H9 (cell line): ENCODE measurements around the gene SNED1. TPM values are rescaled to one million over a fixed set of nuclear protein-coding genes. Genes with fewer than 3 reads are reported as not detected.

Experiments used
- DNase-seq: peaks from one replicate; pipeline ENCODE4 v3.0.0-alpha.2; 2017
- H2AFZ ChIP-seq: one replicate; pipeline ENCODE4 v1.6.1; 2013; ENCODE audit warnings: mild to moderate bottlenecking, low read length, control low read depth, moderate library complexity
- H2AK5ac ChIP-seq: 2 replicates; pipeline ENCODE4 v1.6.1; 2013; ENCODE audit warnings: low read length, control low read depth, mixed read lengths; ENCODE audit not compliant: insufficient read length
- H2BK120ac ChIP-seq: one replicate; pipeline ENCODE4 v1.6.1; 2013; ENCODE audit warnings: low read depth, mild to moderate bottlenecking, low read length, control low read depth, inconsistent platforms; ENCODE audit not compliant: poor library complexity, severe bottlenecking
- H2BK12ac ChIP-seq: 2 replicates; pipeline ENCODE4 v1.6.1; 2013; ENCODE audit warnings: low read length, control low read depth, mixed read lengths, low read depth; ENCODE audit not compliant: insufficient read length
- H2BK15ac ChIP-seq: 2 replicates; pipeline ENCODE4 v1.6.1; 2013; ENCODE audit warnings: low read depth, low read length, control low read depth
- H2BK20ac ChIP-seq: one replicate; pipeline ENCODE4 v1.6.1; 2013; ENCODE audit warnings: low read depth, mild to moderate bottlenecking, low read length, control low read depth, inconsistent platforms; ENCODE audit not compliant: poor library complexity, severe bottlenecking
- H2BK5ac ChIP-seq: 2 replicates; pipeline ENCODE4 v1.6.1; 2013; ENCODE audit warnings: low read length, control low read depth, mixed read lengths; ENCODE audit not compliant: insufficient read length
- H3K14ac ChIP-seq: 2 replicates; pipeline ENCODE4 v1.6.1; 2013; ENCODE audit warnings: low read length, control low read depth; ENCODE audit not compliant: insufficient read depth
- H3K18ac ChIP-seq: 2 replicates; pipeline ENCODE4 v1.6.1; 2013; ENCODE audit warnings: low read depth, mild to moderate bottlenecking, mixed read lengths, low read length, control low read depth; ENCODE audit not compliant: insufficient read length
- H3K23ac ChIP-seq: 2 replicates; pipeline ENCODE4 v1.6.1; 2013; ENCODE audit warnings: low read length, control low read depth, mixed read lengths, low read depth; ENCODE audit not compliant: insufficient read length
- H3K23me2 ChIP-seq: 2 replicates; pipeline ENCODE4 v1.6.1; 2013; ENCODE audit warnings: low read depth, mild to moderate bottlenecking, mixed read lengths, low read length, control low read depth; ENCODE audit not compliant: insufficient read length, poor library complexity, severe bottlenecking
- H3K27ac ChIP-seq: 2 replicates; pipeline ENCODE4 v1.5.1; 2013; ENCODE audit warnings: low read length, control low read depth, mixed read lengths, low read depth; ENCODE audit not compliant: insufficient read length
- H3K27me3 ChIP-seq: 2 replicates; pipeline ENCODE4 v1.6.1; 2013; ENCODE audit warnings: low read length, control low read depth, inconsistent platforms; ENCODE audit not compliant: insufficient read depth
- H3K4ac ChIP-seq: 2 replicates; pipeline ENCODE4 v1.6.1; 2013; ENCODE audit warnings: low read depth, mild to moderate bottlenecking, control low read depth, inconsistent platforms, low read length, moderate library complexity
- H3K4me1 ChIP-seq: 2 replicates; pipeline ENCODE4 v1.6.1; 2013; ENCODE audit warnings: low read length, control low read depth, inconsistent platforms; ENCODE audit not compliant: insufficient read depth
- H3K4me2 ChIP-seq: 2 replicates; pipeline ENCODE4 v1.6.1; 2013; ENCODE audit warnings: low read length, control low read depth, mixed read lengths; ENCODE audit not compliant: insufficient read length, insufficient read depth
- H3K56ac ChIP-seq: 2 replicates; pipeline ENCODE4 v1.6.1; 2013; ENCODE audit warnings: low read depth, mild to moderate bottlenecking, mixed read lengths, low read length, control low read depth; ENCODE audit not compliant: insufficient read length
- H3K79me1 ChIP-seq: 2 replicates; pipeline ENCODE4 v1.6.1; 2013; ENCODE audit warnings: low read depth, mild to moderate bottlenecking, moderate library complexity, low read length, control low read depth, inconsistent platforms; ENCODE audit not compliant: insufficient read depth, poor library complexity, severe bottlenecking
- H3K79me2 ChIP-seq: 2 replicates; pipeline ENCODE4 v1.6.1; 2013; ENCODE audit warnings: low read length, control low read depth, inconsistent platforms; ENCODE audit not compliant: insufficient read depth
- H3K9ac ChIP-seq: 2 replicates; pipeline ENCODE4 v1.6.1; 2013; ENCODE audit warnings: low read length, control low read depth, mixed read lengths; ENCODE audit not compliant: insufficient read length; ENCODE audit errors: extremely low read depth
- H3K9me3 ChIP-seq: one replicate; pipeline ENCODE4 v1.6.1; 2013; ENCODE audit warnings: low read depth, low read length, inconsistent platforms; ENCODE audit not compliant: control insufficient read depth
- H3T11ph ChIP-seq: one replicate; pipeline ENCODE4 v1.6.1; 2013; ENCODE audit warnings: mild to moderate bottlenecking, low read length, control low read depth, inconsistent platforms
- H4K20me1 ChIP-seq: one replicate; pipeline ENCODE4 v1.6.1; 2013; ENCODE audit not compliant: control insufficient read depth, insufficient read length, insufficient read depth
- H4K5ac ChIP-seq: 2 replicates; pipeline ENCODE4 v1.6.1; 2013; ENCODE audit warnings: low read depth, mild to moderate bottlenecking, mixed read lengths, low read length, control low read depth; ENCODE audit not compliant: insufficient read length
- H4K8ac ChIP-seq: replicated peaks from 2 replicates; pipeline ENCODE4 v1.6.1; 2013; ENCODE audit warnings: low read length, control low read depth, mixed read lengths, low read depth; ENCODE audit not compliant: insufficient read length
- H4K91ac ChIP-seq: 2 replicates; pipeline ENCODE4 v1.6.1; 2013; ENCODE audit warnings: low read depth, mild to moderate bottlenecking, moderate library complexity, mixed read lengths, low read length, control low read depth; ENCODE audit not compliant: insufficient read length
- H3K27ac Mint-ChIP-seq, 3 experiments: 2 replicates in 2 of 3; 3 replicates in 1 of 3; pipeline ENCODE4 v1.8.0; 2020 to 2021; ENCODE audit warnings: mixed read lengths in 3 of 3, mild to moderate bottlenecking in 1 of 3, moderate library complexity in 1 of 3
- H3K27me3 Mint-ChIP-seq: 2 replicates; pipeline ENCODE4 v1.8.0; 2021; ENCODE audit warnings: low read depth, mild to moderate bottlenecking, moderate library complexity, mixed read lengths
- H3K36me3 Mint-ChIP-seq, 3 experiments: 2 replicates in 2 of 3; 3 replicates in 1 of 3; pipeline ENCODE4 v1.8.0; 2020 to 2021; ENCODE audit warnings: low read depth in 3 of 3, mixed read lengths in 3 of 3; ENCODE audit not compliant: insufficient read depth in 1 of 3
- H3K4me1 Mint-ChIP-seq, 2 experiments: 2 replicates each; pipeline ENCODE4 v1.8.0; 2020; ENCODE audit warnings: mixed read lengths in 2 of 2
- H3K4me3 Mint-ChIP-seq, 2 experiments: 2 replicates in 1 of 2; 3 replicates in 1 of 2; pipeline ENCODE4 v1.8.0; 2020 to 2021; ENCODE audit warnings: mild to moderate bottlenecking in 2 of 2, mixed read lengths in 2 of 2, moderate library complexity in 1 of 2
- H3K9me3 Mint-ChIP-seq, 2 experiments: 2 replicates in 1 of 2; 3 replicates in 1 of 2; pipeline ENCODE4 v1.8.0; 2020; ENCODE audit warnings: mild to moderate bottlenecking in 2 of 2, mixed read lengths in 2 of 2, moderate library complexity in 1 of 2
- CTCF ChIP-seq: fragments of 200-600 bp; sonication (generic); conservative IDR thresholded peaks from 3 replicates; pipeline ENCODE4 v1.8.0; 2021; ENCODE audit warnings: antibody characterized with exemption, mild to moderate bottlenecking
- WGBS: extraction: QIAGEN DNeasy Blood & Tissue Kit; methylation state at CpG from one replicate; pipeline ENCODE4 v1.1.7; 2013; ENCODE audit warnings: missing lambda C conversion rate, low lambda C conversion rate, mixed read lengths; ENCODE audit not compliant: insufficient read length; ENCODE audit errors: extremely low coverage; 5-methylcytosine and 5-hydroxymethylcytosine counted together
- total RNA-seq: library from RNA; stranded (reverse); gene quantifications from 2 replicates; pipeline ENCODE4 v1.2.1, GENCODE V29; 2021

SNED1 gene
- total RNA-seq, 1 experiment from 2014 or later = 2.5 TPM

- no peaks in the 10 kb centered on the region for H4K20me1 ChIP-seq
- WGBS = no CpG with 5 or more reads among the region's 16 CpGs
- no peak overlapping the region for H3K56ac ChIP-seq
Observed at GRCh38 chr2:240994171-240994896, 4.1 kb upstream of the SNED1 start.

More at GRCh38 chr2:240994171-240994896, 4.1 kb upstream of the SNED1 start:
- Histone ChIP-seq H3K79me1 (no peaks in the 10 kb centered on the region), H3K4me2 (no peak overlapping the region), H3K9ac (no peak overlapping the region), H3K18ac (no peak overlapping the region), H2BK5ac (no peak overlapping the region), H3K9me3 (no peaks in the 10 kb centered on the region), H2BK120ac (no peak overlapping the region), H3K4me1 (no peaks in the 10 kb centered on the region), H2BK15ac (no peak overlapping the region), H2BK20ac (no peak overlapping the region), H2AFZ (no peak overlapping the region), H4K5ac (no peak overlapping the region), H2BK12ac (no peak overlapping the region), H3K23ac (no peak overlapping the region), H4K91ac (no peak overlapping the region), H3K4ac (no peak overlapping the region), H2AK5ac (no peak overlapping the region), H3K79me2 (no peaks in the 10 kb centered on the region), H3K27me3 (no peaks in the 10 kb centered on the region; the same call in 1 of the 2 replicates), H3K14ac (no peak overlapping the region), H4K8ac (no peak overlapping the region), H3K23me2 (peaks cover 5% of the 10 kb centered on the region), H3T11ph (no peak overlapping the region), H3K27ac (no peak overlapping the region)
- TF ChIP-seq CTCF = no peak
- no peak overlapping the region for H3K4me3 Mint-ChIP-seq
- peaks cover 11% of the 10 kb centered on the region for H3K27me3 Mint-ChIP-seq
- no peak overlapping the region for H3K27ac Mint-ChIP-seq
- H3K9me3 Mint-ChIP-seq = no peaks in the 10 kb centered on the region
- H3K36me3 Mint-ChIP-seq = no peaks in the 10 kb centered on the region
- no peak for DNase-seq
- H3K4me1 Mint-ChIP-seq = peaks cover 0 to 4% of the 10 kb centered on the region in 2 experiments; a peak in 2 of 4 replicates
